Transverse colon (tissue), 3 donors: ENCODE results near the gene NFE2.

Source experiments
- CTCF ChIP-seq, 5 experiments: fragments of 200-600 bp in 3 of 5; fragments of 450-650 bp in 2 of 5; sonication (generic) in 3 of 5; IDR thresholded peaks; 1 replicate in 2 of 5; 2 replicates in 3 of 5; pipeline ENCODE4 v1.5.1; 2016 to 2017; ENCODE audit warnings: antibody characterized with exemption in 5 of 5, inconsistent platforms in 3 of 5, mild to moderate bottlenecking in 2 of 5, moderate library complexity in 1 of 5
- EP300 ChIP-seq: sonication (generic); formaldehyde crosslinking; IDR thresholded peaks from one replicate; pipeline ENCODE4 v1.6.1; 2017; ENCODE audit warnings: antibody characterized with exemption, low read depth

- TF ChIP-seq CTCF (IDR thresholded peaks at IDR 0.05), result no peak
- no peak for TF ChIP-seq EP300
These were observed 38.0 kb upstream of the NFE2 start for GRCh38 chr12:54338698-54339296.
